Fibroblast of mammary gland (primary cell): ENCODE results near the gene ULK3.

Experiments used
- DNase-seq: peaks from one replicate; pipeline ENCODE4 v3.0.0-alpha.2; 2010; ENCODE audit warnings: low read depth
- H3K4me3 ChIP-seq: 2 replicates; pipeline ENCODE4 v1.5.1; 2011; ENCODE audit warnings: low read depth, mild to moderate bottlenecking, low read length, moderate library complexity; ENCODE audit not compliant: control insufficient read depth
- CTCF ChIP-seq: conservative IDR thresholded peaks from 2 replicates; pipeline ENCODE4 v1.5.1; 2011; ENCODE audit warnings: low read depth, low read length, inconsistent platforms; ENCODE audit not compliant: control insufficient read depth, insufficient read depth

The ULK3 gene

GRCh38 chr15:74867466-74868038, 24.6 kb upstream of the ULK3 start:
- no peak for DNase-seq
- no peak for TF ChIP-seq CTCF
- no peak overlapping the region for H3K4me3 ChIP-seq

- TF ChIP-seq CTCF = no peak
- peak; percentile 86 for DNase-seq
- H3K4me3 ChIP-seq = no peak overlapping the region
Observed at GRCh38 chr15:74866090-74866489, 23.1 kb upstream of the ULK3 start.

DNA sequence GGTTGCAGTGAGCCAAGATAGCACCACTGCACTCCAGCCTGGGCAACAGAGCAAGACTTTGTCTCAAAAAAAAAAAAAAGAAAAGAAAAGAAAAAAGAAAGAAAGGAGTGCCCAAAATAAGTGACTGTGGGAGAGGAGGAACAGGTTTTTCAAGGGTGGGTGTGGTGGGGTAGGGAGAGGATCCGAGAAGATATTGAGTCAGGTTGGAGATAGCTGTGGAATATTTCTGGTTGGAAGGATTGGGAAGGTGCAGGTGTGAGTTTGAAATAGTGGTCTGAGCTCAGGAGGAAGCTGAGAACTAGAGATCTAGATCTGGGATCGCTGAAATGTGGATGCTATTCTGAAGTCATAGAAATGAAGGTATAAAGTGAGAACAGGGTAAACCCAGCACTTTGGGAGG, 22.4 kb upstream of the ULK3 start:
- TF ChIP-seq CTCF = no peak
- no peak overlapping the region for H3K4me3 ChIP-seq
- no peak for DNase-seq

- TF ChIP-seq CTCF = no peak
Observed at GRCh38 chr15:74864296-74864695, 21.3 kb upstream of the ULK3 start.

DNA sequence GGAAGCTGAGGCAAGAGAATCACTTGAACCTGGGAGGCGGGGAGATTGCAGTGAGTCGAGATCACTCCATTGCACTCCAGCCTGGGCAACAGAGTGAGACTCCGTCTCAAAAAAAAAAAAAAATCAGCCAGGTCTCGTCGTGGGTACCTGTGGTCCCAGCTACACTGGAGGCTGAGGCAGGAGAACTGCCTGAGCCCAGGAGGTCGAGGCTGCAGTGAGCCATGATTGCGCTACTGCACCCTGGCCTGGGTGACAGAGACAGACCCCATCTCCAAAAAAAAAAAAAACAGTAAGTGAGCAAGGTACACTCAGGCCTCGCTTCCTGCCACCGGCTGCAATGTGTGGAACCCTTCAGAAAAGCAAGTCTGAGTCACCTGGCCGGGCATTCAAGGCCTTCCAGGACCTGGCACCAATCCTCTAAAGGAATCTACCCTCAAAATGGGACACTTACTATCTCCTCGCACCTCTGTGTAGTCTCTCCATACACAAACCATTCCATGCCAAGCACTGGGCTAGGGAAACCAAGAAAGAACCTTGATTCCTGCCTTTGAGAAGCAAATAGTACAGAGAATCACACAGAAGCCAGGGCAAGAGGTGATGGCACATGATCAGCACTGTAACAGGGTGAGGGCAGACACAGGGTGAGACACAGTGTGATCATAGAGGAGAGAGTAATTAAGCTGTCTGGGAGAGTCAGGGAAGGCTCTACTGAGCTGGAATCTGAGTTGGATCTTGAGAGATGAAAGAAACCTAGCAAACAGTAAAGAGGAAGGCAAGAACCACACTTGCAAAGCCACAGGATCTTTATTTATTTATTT, 20.5 kb upstream of the ULK3 start:
- no peak for TF ChIP-seq CTCF
- no peak overlapping the region for H3K4me3 ChIP-seq
- peak; percentile 33 for DNase-seq

More at GRCh38 chr15:74864296-74864695, 21.3 kb upstream of the ULK3 start:
- DNase-seq = no peak
- H3K4me3 ChIP-seq = no peak overlapping the region

DNA sequence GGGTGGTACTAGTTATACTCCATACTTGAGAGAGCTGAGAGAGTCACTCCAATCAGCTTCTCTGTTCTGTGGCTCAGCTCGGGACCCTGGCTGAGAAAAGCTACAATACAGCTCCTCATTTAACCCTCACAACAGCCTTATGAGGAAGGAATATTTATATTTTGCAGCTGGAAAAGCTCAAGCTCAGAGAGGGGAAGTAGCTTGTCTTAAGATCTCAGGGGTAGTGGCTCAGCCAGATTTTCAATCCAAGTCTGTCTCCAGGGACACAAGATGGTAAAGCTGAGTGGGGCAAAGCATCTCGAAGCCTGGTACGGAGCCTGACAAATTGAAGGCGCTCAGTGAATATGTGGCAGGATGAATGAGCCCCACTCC, 15.4 kb upstream of the ULK3 start:
- no peak for TF ChIP-seq CTCF
- H3K4me3 ChIP-seq = no peak overlapping the region
- DNase-seq = no peak
